AG08395 (cell line): Measurements from ENCODE around the gene EHMT1.
A peak's percentile ranks its signal among the peaks of the same experiment; 100 is the strongest.
"Not testable (repeated sequence)": the region's sequence is repeated elsewhere in the genome, so short reads cannot be mapped to it uniquely, and the experiment has no call there.

Experiments used
- DNase-seq: peaks from one replicate; pipeline ENCODE4 v3.0.0; 2012; ENCODE audit warnings: mixed read lengths, low spot score

Gene EHMT1

DNA sequence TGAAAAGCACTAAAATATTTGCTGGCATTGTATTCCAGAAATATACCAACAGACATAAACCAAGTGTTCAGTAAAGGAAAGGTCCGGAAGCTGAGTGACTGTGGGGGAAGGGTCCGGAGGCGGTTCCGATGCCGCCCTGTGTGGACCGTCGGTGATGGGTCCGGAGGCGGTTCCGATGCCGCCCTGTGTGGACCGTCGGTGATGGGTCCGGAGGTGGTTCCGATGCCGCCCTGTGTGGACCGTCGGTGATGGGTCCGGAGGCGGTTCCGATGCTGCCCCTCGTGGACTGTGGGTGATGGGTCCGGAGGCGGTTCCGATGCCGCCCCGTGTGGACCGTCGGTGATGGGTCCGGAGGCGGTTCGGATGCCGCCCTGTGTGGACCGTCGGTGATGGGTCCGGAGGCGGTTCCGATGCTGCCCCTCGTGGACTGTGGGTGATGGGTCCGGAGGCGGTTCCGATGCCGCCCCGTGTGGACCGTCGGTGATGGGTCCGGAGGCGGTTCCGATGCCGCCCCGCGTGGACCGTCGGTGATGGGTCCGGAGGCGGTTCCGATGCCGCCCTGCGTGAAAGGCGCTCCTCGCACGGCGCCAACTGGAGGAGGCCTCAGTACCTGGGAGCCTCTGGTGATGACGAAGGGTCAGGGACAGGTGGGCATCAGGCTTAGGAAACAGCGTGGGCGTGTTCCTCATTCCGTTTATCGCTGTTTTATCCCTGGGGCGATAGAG, 191.1 kb downstream of the EHMT1 start:
- DNase-seq, result not testable (repeated sequence)

DNA sequence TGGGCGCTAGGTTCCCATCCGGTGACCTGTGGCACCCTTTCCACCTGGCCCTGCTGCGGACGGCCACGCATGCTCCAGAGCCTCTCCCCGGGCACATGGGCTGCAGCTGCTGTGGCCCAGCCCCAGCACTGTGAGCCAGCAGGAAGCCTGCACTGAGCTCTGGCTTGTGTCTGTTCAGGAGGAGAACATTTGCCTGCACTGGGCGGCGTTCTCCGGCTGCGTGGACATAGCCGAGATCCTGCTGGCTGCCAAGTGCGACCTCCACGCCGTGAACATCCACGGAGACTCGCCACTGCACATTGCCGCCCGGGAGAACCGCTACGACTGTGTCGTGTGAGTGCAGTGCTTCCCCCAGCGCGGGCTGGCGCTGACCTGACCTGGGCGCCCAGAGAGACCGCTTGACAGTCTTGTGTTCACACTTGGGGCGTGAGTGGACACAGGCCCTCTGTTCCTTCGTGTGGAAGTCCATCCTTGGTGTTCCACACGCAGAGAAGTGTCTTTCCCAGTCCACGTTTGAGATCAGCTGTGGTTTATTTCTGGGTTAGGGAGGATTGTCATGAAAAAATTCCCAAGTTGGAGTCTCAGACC, 192.6 kb downstream of the EHMT1 start:
- peak; percentile 12 for DNase-seq

DNA sequence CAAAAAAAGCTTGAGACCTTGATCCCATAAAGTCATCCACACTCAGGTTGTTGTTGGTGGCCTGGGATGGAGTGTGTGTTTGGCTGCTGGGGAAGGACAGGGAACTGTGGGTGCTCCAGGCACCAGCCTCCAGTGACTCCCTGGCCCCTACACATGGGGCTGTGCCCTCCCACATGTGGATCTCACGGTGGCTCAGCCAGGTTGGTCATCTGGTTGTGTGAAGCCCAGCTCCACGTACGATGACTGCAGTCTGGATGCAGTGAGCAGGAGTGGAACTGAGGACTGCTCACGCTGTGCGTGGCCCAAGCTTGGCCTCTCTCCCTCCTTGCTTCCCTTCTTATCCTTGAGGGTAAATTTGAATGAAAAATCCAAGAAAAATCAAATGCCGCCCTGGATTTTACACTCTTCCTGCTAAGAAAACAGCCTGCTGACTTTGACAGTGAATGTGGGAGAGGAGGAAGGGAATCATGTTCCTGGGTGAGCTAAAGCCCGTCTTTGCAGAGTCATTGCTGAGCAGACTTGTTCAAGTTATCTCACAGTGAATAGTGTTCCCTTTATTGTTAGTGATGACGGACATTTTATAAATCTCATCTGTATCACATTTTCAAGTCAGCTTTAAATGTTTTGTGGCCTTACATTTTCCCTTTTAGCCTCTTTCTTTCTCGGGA, 193.7 kb downstream of the EHMT1 start:
- DNase-seq, result no peak

GRCh38 chr9:137813167-137813566, 194.4 kb downstream of the EHMT1 start:
- DNase-seq, result no peak

DNA sequence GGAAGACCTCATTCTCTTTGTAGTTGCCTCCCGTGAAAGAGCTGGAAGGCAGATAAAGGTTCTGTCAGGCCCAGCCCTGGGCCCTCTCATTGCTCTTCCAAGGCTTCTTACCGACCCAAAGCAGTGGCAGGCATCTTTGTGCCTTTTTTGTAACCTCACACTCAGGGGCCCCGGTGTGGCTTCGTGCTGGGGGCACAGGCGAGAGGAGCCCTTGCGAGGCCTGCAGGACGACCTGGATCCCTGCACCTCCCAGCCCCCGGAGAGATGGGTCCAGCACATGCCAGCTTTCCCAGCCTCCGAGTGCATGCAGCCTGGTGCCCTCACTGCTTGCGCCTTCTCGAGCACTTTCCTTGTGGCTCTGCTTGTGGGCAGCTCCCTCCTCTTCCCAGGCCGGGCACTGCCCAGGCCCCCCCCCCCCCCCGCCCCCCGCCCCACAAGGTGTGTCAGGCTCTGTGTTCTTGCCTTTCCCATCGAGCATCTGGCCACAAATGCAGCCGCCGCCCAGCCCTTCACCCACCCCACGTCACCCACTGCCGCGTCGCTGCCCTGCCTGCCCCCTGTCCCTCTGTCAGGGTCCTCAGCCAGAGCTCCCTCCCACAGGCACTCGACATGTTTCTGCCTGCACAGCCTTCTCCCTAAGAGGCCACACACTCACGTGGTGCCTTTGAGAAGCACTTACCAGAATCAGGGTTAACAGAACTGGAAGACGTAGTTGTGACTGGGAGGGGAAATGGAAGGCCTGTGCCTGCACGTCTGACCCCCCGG, 195.0 kb downstream of the EHMT1 start:
- DNase-seq, result no peak

- DNase-seq, result no peak
Measured at GRCh38 chr9:137814436-137814835, 195.6 kb downstream of the EHMT1 start.

- DNase-seq, result no peak
Measured at GRCh38 chr9:137814841-137815240, 196.0 kb downstream of the EHMT1 start.

- DNase-seq, result no peak
Measured at GRCh38 chr9:137815256-137816255, 196.8 kb downstream of the EHMT1 start.

DNA sequence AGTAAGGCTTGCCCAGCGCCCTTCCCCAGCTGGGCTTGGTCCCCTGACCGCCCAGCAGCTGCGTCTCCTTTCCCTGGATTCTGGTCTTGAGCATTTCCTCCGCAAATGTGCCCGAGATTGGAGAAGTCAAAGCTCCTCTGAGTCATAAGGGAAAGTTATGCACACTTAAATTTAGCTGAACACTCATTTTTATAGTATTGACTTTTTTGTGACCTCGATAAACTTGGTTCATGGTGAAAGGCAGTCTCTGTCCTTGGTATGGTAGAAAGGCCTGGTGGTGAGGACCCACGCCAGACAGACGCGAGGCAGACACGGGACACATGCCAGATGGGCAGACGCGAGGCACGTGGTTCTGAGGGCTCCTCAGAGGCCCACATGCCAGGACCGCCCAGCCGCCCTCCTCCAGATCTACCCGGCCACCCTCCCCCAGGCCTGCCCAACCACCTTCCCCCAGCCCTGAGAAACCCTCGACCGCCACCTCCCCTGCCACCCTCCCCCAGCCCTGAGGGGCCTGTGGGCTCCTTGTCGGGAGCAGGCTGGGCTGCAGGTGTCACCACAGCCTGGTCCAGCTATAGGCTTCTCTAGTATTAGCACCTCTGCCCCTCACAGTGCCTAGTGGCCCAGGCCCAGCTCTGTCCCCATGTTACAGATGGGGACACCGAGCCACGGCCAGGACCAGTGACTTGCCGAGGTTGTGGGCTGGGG, 197.9 kb downstream of the EHMT1 start:
- no peak for DNase-seq

DNA sequence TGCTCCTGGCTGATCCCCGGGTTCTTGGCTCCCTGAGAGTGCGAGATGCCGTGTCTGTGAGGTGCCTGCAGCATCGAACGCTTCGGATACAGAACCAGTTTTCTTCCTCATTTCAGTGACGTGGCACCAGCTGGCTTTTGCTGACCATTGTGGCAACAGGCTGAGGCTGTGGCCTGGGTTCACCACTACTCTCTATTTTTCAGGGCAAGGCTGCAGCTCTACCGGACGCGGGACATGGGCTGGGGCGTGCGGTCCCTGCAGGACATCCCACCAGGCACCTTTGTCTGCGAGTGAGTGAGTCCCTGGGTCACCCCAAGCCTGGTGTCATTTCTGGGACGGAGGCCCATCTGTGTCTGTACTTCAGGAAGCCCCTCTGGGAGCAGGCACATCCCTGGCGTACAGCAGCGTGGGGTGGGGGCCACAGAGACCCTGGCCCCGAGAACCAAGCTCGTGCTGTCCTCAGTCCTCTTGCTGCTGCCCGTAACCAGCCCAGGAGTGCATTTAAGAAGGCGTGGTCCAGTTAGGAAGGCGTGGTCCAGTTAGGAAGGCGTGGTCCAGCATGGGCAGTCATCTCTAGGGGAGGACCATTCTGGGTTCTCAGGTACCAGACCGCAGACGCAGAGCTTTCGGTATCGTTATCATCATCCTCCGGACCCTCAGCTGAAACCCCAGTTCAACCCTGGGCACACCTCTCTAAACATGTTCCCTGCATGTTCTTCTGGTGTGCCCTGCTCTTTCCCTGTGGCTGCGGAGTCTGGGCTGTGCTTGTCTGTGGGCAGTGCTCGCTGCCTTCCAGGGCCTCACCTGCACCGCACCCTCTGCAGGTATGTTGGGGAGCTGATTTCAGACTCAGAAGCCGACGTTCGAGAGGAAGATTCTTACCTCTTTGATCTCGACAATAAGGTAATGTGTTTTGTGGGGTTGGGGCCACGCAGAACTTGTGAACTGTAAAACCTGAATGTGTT, 198.7 kb downstream of the EHMT1 start:
- DNase-seq, result no peak

- DNase-seq, result no peak
Measured at GRCh38 chr9:137818286-137818685, 199.5 kb downstream of the EHMT1 start.

DNA sequence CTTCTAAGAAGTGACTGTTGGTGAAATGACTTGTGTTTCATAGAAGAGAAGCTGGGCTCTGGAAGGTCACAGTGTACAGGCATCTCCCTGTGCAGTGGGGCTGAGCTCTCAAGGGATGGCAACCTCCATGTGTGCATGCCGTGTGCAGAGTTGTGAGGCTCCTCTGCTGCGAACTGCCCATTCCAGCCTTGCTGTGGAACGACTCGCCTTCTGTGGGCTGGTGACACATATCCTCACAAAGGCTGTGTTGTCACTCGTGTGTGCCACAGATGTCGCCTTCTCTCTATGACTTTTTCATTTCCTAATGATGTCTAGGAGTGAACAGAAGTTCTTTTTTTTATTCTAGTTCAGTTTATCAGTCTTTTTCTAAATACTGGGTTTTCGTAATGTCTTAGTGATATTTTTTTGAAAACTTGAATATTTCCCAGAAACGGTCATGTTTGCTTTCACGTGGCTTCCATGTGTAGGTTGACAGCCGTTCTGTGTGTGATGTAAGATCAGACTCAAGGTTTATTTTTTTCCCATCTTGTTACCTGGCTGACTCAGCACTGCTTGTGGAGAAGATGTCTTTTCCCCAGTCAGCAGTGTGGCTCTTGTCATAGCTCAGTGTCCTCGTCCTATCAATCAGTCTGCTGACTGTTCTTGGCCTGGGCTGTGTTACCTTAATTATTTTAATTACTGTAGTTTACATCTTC, 201.5 kb downstream of the EHMT1 start:
- no peak for DNase-seq

- DNase-seq, result no peak
Measured at GRCh38 chr9:137823986-137824771, 205.4 kb downstream of the EHMT1 start.

GRCh38 chr9:137825324-137825989, 206.7 kb downstream of the EHMT1 start:
- no peak for DNase-seq

DNA sequence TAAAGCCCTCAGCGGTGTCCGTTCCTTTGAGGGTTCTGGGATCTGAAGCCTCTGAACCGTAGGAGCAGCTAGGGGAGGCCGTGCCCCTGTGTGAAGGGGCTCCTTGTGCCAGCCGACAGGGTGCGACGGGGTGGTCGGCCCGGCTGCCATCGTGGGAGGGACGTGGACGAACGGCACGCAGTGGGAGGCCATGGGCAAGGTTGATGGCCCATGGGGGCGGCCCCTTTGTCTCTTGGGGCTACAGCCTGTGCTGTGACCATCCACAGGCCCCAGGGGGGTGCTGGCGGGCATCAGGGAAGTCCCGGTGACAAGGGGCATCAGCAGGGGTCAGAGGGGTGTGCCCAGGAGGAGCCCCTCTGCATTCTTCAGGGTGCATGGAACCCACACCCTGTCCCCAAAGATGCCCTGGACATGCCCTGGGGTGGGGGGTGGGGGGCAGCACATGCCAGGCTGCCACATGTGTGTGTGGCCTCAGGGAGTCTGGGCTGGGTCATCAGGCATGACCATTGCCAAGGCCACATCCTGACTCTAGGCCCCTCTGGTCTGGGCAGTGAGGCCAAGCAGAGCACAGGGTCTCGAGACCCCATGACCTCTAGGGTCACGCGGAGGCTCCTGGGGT, 209.2 kb downstream of the EHMT1 start:
- no peak for DNase-seq

DNA sequence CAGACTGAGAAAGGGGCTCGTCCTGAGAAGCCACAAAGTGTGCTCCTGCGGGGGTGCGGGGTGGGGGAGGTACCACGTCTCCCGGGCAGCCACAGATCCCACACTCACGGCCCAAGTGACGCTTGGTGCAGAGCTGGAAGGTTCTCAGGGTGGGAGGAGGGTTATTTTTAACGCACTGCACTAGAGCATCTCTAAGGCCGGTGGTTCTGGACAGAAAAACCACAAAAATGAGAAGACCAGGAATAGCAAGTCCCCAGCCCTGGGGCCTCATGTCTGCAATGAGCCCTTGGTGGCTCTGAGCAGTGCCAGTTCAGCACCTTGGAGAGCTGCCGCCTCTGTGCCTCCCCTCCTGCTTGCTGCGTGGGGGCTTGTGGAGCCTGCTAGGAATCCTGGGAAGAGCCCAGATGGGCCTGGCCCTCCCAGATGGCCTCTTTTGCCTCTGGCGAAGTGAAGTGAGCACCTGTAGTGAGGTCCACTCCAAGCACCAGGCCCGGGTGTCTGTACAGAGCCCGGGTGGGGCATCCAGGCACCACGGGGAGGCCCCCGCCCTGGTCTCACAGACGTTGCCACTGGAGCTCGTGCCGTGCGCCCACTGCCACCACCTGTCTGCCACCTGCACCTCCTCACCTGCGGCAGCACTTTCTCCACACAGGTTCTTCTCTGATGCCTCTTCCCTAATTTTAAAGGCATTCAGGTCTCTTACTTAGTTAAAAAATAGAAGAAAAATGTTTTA, 209.9 kb downstream of the EHMT1 start:
- peak; percentile 28 for DNase-seq
